ENCODE measurements around the gene ATP1A1.

The ATP1A1 gene

DNA sequence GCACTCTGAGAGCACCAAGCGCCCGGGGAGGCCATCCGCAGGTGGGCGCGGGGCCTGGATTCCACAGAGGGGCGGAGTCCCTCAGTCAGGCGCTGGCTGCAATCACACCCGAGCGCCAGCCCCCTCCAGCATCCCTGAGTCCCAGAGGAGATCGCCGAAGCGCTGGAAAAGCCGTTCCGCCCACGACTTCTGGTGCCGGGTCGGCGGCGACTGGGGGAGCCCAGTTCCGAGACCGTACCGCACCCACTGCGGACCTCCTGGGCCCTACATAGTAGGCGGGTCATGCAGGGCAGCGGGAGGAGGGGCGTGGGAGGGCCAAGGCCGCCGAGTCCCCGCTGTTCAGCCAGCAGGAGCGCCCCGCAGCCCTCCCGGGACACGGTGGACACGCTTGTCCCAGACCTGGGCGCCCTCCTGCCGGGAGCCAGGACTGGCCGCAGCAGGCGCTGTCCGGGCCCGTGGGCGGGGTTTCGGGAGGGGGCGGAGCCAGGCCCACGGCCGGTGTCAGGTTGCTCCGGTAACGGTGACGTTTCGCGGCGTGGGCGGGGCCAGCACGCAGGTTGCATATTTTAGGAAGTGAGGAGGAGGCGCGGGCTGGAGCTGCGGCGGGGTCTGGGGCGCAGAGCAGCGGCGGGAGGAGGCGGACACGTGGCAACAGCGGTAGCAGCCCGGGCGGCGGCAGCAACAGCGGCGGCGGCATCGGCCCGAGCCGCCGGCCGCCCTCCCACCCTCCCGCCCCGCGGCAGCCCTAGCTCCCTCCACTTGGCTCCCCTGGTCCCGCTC lies at the start of gene ATP1A1:
ATP1A1 (plus strand) TSS at position 594 of the 780 bp plus-strand sequence. CDS start 268 bp downstream, outside the sequence.
- no peak for TF ChIP-seq CTCF (conservative IDR thresholded peaks at IDR 0.05; ENCODE audit: low read length)
- DNase-seq (ENCODE audit: low read depth) = peak; percentile 82
- peak within 1 kb of the TSS; percentile 80 for H3K4me3 ChIP-seq (ENCODE audit: low read length)

- no peak for TF ChIP-seq CTCF (conservative IDR thresholded peaks at IDR 0.05; ENCODE audit: low read length)
- DNase-seq (ENCODE audit: low read depth) = no peak
- H3K4me3 ChIP-seq (ENCODE audit: low read length) = no peak overlapping the region
These were observed 49.6 kb upstream of the ATP1A1 start for GRCh38 chr1:116323491-116323890.

DNA sequence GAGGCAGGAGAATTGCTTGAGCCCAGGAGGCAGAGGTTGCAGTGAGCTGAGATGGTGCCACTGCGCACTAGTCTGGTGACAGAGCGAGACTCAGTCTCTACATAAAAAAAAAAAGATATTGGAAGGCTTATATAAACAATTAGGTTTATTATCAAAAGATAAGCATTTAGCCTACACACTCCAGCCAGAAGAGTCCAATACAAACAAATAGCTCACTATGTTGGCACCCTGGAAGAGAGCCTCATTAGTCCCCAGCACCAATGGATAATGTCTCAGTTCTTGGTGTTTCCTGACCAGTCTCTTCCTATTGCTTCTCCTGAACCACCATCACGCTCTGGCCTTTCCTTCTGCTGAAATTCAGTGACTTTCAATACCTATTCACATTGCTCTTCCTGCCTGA lies 48.6 kb upstream of the ATP1A1 start:
- H3K4me3 ChIP-seq (ENCODE audit: low read length) = no peak overlapping the region
- no peak for DNase-seq (ENCODE audit: low read depth)
- TF ChIP-seq CTCF (conservative IDR thresholded peaks at IDR 0.05; ENCODE audit: low read length) = no peak

DNA sequence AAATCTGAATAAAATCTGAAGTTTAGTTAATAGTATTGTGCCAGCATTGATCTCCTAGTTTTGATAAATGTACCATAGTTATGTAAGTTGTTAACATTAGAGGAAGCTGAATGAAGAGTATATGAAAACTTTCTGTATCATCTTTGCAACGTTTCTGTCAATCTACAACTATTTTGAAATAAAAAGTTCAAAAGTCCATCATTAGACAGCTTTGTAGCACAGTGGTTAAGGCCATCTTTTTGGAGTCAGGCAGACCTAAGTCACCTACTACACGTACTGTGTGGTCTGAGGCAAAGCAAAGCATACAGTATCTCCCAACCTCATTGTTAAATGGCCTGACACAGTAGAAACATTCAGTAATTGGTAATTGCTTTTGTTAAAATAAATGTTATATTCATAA lies 47.9 kb upstream of the ATP1A1 start:
- no peak for DNase-seq (ENCODE audit: low read depth)
- H3K4me3 ChIP-seq (ENCODE audit: low read length) = no peak overlapping the region
- TF ChIP-seq CTCF (conservative IDR thresholded peaks at IDR 0.05; ENCODE audit: low read length) = no peak

DNA sequence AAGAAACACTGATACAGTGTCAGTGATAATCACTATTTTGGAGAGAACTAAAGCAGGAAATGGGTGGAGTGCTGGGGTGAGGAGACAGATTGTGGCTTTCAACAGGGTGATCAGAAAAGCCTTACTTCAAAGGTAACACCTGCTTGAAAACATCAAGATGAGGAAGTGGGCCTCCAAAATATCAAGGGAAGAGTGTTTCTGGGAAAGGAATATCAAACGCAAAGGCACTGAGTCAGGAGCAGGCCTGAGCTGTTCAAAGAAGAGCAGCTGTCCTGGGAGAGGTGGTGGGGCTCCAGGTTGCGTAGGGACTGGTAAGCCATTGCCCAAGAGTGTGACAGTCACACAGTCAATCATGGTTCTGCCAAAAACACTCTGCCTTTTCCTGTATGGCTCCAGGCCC lies 47.1 kb upstream of the ATP1A1 start:
- no peak for DNase-seq (ENCODE audit: low read depth)
- TF ChIP-seq CTCF (conservative IDR thresholded peaks at IDR 0.05; ENCODE audit: low read length) = no peak
- H3K4me3 ChIP-seq (ENCODE audit: low read length) = no peak overlapping the region

DNA sequence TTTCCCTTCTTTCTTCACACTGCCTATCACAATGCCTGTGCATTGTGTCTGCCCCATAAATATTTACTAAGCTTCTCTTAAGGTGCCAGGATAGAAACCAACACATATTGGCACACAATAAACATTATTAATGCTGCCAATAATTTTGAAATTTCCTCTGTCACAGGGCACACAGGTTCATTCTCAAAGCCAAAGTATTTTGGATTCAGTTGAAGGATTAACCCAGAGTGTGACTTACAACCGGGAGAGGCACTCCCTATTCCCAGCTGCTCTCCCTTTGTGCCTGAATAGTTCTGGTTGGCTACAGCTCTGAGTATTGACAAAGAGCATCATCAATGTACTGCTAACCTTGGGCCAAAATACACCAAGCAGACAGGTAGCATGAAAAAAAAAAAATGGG lies 46.6 kb upstream of the ATP1A1 start:
- TF ChIP-seq CTCF (conservative IDR thresholded peaks at IDR 0.05; ENCODE audit: low read length) = no peak
- H3K4me3 ChIP-seq (ENCODE audit: low read length) = no peak overlapping the region
- DNase-seq (ENCODE audit: low read depth) = no peak

DNA sequence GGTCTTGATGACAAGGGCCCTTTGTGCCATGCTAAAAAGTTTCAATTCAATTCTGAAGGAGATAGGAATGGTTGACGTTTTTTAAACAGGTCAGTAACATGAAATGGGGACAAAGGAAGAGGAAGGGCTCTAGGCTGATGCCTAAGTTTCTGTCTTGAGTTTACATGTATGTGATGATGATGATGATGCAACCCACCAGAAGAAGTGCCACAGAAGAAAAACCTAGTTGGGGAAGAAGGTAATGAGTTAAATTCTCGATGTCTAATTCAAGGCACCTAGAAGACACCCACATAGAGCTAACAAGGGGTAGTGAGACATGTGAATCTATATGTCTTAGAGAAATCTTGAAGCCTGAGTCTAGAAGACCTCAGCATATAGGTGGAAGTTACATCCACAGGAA lies 44.4 kb upstream of the ATP1A1 start:
- H3K4me3 ChIP-seq (ENCODE audit: low read length) = no peak overlapping the region
- TF ChIP-seq CTCF (conservative IDR thresholded peaks at IDR 0.05; ENCODE audit: low read length) = no peak
- no peak for DNase-seq (ENCODE audit: low read depth)
